Measurements from ENCODE around the gene TCTN2.
A peak's percentile ranks its signal among the peaks of the same experiment; 100 is the strongest.

Gene TCTN2

DNA sequence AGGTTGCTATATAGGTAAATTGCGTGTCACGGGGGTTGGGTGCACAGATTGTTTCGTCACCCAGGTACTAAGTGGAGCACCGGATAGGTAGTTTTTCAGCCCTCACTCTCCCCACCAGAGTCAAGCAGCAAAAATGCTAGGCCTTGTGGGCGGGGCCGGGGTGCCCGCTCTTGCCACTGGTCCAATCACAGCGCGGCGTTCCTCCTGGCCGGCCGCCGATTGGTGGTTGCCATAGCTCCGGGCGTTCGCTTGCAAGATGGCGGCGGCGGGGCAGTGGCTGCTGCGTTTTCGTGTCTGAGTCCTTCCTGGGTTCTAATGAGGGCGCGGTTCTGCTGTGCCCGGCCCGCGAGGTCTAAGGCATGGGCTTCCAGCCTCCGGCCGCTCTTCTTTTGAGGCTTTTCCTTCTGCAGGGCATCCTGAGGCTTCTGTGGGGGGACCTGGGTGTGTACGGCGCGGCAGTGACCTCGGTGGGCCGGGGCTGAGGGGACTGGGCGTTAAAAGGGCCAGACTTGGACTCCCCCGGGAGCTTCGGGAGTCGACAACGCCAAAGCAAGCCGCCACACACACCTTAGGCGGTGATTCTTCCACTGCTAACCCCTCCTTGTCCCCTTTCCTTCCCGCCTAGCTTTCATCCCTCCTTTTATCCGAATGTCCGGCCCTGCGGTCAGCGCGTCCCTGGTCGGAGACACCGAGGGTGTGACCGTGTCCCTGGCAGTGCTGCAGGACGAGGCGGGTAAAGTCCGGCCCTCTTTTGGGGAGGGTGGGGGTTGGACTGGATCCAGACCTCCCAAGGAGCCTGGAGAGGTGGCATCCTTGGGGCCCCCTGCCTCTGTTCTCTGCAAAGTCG, at the start of gene TCTN2:
Gene TCTN2 (plus strand): TSS at position 232 of the 847 bp plus-strand sequence. CDS start 128 bp downstream, at position 360.
- FAIRE-seq (no peak), DNase-seq (ENCODE audit: insufficient read length, low spot score) (peak; percentile 99)
- TF ChIP-seq, protein P1, sequence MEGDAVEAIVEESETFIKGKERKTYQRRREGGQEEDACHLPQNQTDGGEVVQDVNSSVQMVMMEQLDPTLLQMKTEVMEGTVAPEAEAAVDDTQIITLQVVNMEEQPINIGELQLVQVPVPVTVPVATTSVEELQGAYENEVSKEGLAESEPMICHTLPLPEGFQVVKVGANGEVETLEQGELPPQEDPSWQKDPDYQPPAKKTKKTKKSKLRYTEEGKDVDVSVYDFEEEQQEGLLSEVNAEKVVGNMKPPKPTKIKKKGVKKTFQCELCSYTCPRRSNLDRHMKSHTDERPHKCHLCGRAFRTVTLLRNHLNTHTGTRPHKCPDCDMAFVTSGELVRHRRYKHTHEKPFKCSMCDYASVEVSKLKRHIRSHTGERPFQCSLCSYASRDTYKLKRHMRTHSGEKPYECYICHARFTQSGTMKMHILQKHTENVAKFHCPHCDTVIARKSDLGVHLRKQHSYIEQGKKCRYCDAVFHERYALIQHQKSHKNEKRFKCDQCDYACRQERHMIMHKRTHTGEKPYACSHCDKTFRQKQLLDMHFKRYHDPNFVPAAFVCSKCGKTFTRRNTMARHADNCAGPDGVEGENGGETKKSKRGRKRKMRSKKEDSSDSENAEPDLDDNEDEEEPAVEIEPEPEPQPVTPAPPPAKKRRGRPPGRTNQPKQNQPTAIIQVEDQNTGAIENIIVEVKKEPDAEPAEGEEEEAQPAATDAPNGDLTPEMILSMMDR (IDR thresholded peaks at IDR 0.05; ENCODE audit: insufficient read depth, missing control alignments) = no peak

DNA sequence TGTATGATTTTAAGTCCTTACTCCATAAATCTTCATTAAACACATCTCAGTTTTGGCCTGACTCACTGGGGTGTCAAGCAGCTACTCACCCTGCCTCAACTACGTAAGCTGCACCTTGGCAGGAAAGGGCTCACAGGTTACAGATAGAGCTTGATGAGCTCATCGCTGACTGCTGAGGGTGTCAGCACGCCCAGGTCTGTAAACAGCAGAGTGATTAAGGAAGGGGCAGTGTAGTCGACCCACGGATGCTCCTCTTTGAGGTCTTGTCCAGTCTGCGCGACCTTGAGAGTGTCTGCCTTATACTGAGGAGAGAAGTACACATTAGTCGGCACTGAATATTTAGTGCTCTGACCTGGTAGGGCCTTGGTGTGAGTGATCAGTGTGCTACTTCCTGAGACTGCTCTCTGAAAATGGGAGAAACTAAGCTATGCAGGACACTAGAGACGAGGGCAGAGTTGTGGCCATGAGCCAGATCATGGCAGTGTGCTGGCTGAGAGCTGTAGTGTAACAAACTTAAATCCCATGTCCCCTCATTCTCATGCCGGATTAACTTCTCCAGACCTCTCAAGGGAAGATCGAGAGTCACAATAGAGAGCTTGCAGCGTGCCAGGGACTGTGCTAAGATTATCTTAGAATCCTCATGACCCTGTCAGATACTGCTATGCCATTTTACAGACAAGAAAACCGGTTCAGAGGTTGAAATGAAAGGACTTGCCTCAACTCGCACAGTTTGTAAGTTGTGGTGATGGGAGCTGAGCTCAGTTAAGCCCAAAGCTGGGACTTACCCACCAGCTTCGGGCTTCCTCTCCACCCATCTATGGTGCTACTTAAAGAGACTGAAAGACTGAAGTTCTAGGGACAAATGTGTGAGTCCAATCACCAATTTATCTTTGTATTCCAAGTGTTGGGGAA, 49.0 kb upstream of the TCTN2 start:
- DNase-seq (ENCODE audit: insufficient read length, low spot score) (no peak), FAIRE-seq (no peak)
- TF ChIP-seq, protein P1 (IDR thresholded peaks at IDR 0.05; ENCODE audit: insufficient read depth, missing control alignments) = no peak

DNA sequence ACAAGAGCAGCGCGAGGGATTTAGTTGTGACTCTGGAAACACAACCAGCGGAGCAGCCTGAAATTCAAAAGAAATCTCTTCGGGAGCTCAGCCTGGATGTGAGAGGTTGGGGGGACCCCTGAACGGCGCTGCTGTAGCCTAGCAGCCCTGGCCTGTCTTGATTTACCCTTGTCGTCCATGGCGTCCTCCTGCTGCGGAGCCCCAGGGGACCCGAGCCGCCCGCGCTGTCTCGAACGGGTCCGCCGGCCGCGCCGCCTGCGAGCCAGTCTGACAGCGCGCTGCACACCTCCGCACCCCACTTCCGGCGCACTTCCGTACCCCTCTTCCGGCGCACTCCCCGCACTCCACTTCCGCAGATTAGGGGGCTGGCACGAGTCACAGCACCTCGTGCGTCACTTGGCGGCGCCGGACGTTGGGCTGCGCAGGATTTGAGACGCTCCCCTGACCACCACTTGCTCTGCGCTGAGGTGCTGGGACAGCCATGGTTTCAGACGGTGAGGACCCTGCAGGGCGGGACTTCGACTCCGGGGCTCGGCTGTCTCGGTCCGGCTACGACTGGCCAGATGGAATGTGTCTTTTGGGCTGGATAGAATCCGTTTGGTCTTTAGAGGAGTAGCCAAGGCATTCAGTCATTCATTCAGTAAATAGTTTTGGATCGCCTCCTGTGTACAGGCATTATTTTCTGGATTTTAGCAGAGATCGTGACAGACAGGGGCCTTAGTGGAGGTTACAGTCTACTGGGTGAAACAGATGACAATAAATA, 37.4 kb upstream of the TCTN2 start, which contains the start of the genes EIF2B1 and GTF2H3:
Gene EIF2B1 (minus strand): TSS at position 308 of the 763 bp plus-strand sequence. CDS start 129 bp downstream, at position 179.
Gene GTF2H3 (plus strand): TSS at position 451 of the 763 bp plus-strand sequence. CDS start 31 bp downstream, at position 482.
- FAIRE-seq (no peak), DNase-seq (ENCODE audit: insufficient read length, low spot score) (peak; percentile 96)
- TF ChIP-seq, protein P1 (IDR thresholded peaks at IDR 0.05; ENCODE audit: insufficient read depth, missing control alignments) = no peak

DNA sequence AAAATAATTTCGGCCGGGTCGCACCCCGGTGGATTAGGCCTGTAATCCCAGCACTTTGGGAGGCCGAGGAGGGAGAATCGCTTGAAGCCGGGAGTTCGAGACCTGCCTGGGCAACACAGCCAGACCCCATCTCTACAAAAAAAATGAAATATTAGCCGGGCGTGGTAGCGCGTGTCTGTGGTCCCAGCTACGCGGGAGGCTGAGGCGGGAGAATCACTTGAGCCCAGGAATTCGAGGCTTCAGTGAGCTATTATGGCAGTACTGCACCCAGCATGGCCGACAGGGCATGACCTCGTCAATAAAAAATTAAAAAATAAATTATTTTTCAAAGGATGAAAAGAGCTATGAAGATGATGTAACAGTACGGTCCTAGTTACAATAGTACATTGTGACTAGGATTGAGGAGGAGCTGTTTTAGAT, 36.8 kb upstream of the TCTN2 start:
- DNase-seq (ENCODE audit: insufficient read length, low spot score) = no peak
- TF ChIP-seq, protein P1 (IDR thresholded peaks at IDR 0.05; ENCODE audit: insufficient read depth, missing control alignments) = no peak
- FAIRE-seq = no peak

DNA sequence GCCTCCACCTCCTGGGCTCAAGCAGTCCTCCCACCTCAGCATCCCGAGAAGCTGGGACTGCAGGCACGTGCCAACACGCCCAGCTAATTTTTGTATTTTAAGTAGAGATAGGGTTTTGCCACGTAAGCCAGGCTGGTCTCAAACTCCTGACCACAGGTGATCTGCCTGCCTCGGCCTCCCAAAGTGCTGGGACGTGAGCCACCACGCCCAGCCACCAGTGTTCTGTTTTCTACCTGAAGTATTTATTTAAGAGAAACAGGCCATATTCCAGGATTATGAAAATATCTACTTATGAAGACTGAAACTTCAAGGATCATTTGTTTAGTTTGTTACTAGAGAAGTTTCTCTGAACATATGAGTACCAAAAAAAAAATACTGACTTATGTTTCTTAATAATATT, 27.0 kb upstream of the TCTN2 start:
- no peak for FAIRE-seq
- no peak for DNase-seq (ENCODE audit: insufficient read length, low spot score)
- TF ChIP-seq, protein P1 (IDR thresholded peaks at IDR 0.05; ENCODE audit: insufficient read depth, missing control alignments) = no peak

DNA sequence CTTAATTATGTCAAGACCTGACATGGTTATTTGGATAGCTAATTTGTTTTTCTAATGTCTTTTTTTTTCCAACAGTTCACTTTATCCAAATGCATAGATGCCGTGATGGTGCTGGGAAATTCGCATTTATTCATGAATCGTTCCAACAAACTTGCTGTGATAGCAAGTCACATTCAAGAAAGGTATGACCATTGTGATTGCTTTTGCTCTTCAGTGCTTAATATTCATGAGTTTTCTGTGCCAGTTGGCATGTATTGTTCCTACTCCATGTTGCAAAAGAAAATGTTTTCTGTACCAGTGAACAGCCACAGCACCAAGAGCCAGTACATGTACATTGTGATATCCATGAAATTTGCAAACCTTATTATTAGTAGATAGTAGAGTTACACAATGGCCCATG, 25.5 kb upstream of the TCTN2 start:
- DNase-seq (ENCODE audit: insufficient read length, low spot score) = no peak
- FAIRE-seq = no peak

More for the DNA sequence above, 25.5 kb upstream of the TCTN2 start:
- TF ChIP-seq, protein P1 (IDR thresholded peaks at IDR 0.05; ENCODE audit: insufficient read depth, missing control alignments) = no peak

Measured in D721Med (cell line).